Stimulated activated CD4-positive, alpha-beta T cell treated with anti-CD3 and anti-CD28 coated beads, Interleukin-1b, Interleukin-23, amount 100 ng/mL, for 48 hours (primary cell): ENCODE measurements around the gene GET4.
"Not testable (repeated sequence)": the region's sequence is repeated elsewhere in the genome, so short reads cannot be mapped to it uniquely, and the experiment has no call there.

Experiments used
- DNase-seq: peaks from one replicate; pipeline ENCODE4 v3.0.0-alpha.2; 2020

The GET4 gene

DNA sequence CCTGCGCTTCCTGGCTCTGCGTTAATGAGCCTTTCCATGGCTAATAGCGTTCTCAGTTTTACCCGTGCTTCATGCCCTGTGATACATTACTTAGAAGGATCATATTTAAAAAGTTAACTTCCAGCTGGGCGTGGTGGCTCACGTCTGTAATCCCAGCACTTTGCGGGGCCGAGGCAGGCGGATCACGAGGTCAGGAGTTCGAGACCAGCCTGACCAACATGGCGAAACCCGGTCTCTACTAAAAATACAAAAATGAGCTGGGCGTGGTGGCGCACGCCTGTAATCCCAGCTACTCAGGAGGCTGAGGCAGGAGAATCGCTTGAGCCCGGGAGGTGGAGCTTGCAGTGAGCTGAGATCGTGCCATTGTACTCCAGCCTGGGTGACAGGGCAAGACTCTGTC, 3.7 kb upstream of the GET4 start:
- DNase-seq = not testable (repeated sequence)

DNA sequence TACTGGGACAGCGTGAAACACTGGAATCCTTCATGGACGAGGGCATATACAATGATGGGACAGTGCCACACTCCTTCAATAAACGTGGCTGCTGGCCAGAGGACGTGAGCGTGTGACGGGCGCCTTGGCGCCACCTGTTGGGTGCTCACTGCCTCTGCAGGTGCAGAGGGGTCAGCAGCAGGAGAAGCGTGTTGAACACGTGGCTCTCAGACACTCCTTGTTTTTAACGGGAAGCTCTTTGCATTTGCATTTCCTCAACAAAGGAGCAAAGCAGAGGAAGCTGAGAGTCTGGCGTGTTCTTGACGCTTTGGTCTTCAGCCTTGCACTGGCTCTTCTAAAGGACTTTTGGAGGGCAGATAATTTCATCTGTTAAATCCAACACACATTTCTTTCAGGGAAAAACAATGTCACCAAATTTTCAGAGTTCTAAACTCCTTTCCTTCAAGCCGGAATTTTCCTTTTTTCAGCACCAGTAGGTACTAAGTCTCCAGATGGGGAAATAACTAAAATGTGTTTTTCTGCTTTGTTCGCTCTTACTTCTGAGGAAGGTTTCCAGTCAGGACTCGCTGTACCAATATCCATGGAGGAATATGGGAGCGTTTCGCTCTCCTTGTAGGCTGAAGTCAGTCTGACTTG, 2.9 kb upstream of the GET4 start:
- peak; percentile 78 for DNase-seq

DNA sequence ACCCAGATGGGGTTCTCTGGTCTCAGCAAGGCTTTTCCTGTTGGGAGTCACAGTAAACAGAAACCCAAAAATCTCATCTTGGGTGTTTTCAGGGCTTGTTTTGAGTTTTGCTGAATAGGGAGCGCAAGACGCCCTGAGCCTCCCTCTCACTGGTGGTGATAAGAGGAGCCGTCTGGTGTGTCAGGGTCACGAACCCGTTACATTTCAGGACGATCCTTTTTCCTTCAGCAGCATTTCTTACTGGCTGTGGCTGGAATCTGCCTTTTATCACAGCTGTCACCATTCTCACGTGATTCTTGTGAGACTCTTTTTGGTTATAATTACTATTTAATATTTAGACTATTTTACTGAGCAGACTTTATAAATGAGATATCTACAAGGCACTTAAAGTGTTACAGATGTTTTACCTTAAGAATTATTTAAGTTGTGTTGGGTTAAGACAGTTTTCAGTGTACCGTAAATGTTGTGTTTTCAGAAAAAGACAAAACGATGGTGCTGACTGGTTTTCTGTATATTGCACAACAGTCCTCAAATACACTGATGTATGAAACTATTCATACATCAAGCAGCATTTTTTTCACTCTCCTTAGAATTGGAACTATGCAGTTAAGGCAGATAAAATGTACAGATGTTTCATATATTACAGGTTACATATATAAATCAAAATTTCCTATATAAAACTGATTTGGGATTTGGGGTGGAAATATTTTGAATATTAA, 2.2 kb upstream of the GET4 start:
- no peak for DNase-seq

DNA sequence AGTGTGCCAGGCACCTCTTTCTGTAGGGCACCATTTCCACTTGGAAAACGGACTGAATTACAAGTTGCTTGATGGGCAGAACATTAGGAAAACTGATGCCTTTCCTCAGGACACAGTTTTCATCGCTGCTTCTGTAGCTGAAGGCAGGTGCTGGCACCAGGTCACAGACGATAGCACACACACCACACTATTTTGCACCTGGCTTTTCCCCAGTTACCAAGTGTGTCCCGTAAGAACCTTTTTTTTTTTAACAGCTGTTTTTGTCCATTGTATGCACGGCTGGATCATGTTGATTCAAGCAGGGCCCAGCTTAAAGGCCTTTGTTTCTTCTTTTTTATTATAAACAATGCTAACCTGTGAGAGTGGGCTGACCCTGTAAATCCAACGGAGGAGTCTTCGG, 1.3 kb upstream of the GET4 start:
- DNase-seq = no peak

DNA sequence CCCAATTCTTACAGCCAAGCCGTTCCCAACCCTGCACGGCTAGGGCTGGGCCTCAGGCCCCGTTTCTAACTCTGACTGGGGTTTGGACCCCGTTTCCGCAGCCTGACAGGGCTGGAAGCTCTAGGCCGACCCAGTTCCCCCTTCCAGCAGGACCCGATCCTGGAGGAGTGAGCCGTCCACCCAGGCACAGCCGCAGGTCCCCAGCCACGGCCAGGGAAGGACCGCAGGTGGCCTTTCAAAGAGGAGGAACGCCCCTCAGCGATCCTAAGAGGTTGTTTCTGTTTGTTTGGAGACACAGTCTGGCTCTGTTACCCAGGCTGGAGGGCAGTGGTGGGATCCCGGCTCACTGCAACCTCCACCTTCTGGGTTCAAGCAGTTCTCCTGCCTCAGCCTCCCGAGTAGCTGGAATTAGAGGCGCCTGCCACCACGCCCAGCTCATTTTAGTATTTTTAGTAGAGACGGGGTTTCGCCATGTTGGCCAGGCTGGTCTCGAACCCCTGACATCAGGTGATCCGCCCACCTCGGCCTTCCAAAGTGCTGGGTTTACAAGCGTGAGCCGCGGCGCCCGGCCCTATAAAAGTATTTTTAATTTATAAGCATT, 778 bp upstream of the GET4 start:
- DNase-seq = no peak

DNA sequence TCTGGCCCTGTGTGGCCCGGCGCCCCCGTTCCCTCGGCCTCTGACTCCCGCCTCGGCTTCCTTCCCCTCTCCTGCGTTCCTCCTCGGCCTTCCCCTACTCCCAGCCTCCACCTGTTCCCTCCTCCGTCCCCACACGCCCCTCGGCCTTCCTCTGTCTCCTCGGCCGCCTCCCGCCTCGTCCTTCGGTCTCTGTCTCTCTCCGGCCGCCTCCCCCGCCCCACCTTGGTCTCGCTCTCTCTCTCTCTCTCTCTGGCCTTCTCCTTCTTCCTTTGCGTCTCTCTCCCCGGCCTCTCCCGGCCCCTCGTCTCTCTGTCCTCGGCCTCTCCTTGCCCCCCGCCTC, 588 bp downstream of the GET4 start:
- no peak for DNase-seq

DNA sequence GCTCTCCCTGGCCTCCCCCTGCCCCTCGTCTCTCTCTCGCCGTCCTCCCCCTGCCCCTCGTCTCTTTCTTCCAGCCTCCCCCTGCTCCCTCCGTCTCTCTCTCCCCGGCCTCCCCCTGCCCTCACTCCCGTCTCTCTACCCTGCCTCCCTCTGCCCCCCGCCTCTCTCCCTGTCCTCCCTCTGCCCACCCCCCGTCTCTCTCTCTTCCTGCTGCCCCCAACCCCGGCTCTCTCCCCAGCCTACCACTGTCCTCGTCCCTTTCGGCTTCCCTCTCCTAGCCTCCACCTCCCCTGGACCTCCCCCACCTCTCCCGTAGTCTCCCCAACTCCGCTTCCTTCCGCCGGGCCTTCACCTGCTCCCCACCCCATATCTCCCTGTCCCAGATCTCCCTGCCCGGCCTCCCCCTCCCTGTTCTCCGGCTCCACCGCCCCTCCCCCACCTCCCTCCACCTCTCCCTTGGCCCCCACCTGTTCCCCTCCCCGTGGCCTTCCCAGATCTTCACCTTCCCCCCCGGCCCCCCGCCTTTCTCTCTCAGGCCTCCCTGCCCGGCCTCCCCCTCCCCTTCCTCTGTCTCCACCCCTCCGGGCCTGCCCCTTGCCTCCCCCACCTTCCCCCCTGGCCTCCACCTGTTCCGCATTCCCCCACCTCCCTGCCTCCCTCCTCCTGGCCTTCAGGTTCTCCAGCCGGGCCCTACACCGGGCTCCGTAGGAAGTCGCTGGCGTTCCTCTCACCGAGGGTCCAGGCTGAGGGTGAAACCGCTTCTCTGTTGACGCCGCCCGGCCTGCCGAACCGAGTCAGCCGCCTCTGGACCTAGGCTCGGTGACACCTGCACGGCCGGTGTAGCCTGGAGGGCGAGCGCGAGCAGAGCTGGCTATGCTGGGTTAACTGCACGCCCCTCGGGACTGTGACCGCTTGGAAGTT, 1.2 kb downstream of the GET4 start:
- DNase-seq = no peak

DNA sequence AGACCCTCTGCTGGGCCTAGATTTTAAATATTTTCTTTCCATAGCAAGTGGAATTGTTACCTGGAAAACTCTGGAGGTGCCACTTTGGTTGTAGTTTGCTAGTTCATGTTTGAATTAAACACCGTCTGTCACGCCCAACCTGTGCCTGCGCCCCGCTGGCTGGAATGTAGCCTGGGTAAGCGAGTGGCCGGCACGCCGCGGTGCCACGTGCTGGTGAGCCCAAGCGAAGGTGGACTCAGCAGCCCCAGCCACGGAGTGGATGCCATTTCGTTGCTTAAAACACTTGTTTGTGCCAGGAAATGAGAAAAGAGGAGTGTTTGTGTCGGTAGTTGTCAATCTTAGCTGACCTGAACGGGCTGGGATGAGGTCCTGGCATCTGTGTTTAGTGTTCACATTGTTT, 2.7 kb downstream of the GET4 start:
- no peak for DNase-seq

DNA sequence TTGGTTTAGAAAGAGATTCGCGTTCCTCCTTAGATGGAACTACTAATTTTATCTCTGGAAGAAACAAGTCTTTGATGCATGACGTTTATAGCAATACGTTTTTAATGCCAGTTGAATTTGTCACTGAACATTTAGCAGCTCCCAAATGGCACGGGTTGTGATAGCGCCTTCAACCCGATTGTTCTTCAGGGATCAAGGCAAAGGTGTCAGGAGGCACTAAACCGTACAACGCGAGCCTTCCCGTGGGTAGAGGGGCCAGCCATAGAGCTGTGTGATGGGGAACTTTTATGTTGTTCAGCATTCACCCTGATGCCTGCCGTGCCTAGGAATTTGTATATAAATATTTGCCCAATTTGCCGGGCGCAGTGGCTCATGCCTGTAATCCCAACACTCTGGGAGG, 3.4 kb downstream of the GET4 start:
- no peak for DNase-seq

DNA sequence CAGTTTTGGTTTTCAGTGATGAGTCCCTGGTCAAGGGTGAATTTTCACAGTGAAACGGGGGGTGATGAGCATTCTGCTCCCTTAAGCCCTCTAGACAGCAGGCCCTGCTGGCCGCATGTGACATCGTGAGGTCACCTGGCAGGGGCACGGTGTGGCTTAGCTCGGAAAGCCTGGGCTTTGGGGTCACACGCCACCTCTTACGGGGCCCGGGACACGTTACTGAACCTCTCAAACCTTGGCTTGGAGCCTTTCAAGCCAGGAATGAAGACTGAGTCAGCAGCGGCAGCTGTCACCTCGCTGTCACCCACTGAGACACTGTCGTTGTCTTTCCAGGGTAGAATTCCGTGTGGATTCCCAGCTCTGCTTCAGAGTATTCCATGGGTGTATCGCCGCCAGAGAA, 4.1 kb downstream of the GET4 start:
- DNase-seq = no peak

DNA sequence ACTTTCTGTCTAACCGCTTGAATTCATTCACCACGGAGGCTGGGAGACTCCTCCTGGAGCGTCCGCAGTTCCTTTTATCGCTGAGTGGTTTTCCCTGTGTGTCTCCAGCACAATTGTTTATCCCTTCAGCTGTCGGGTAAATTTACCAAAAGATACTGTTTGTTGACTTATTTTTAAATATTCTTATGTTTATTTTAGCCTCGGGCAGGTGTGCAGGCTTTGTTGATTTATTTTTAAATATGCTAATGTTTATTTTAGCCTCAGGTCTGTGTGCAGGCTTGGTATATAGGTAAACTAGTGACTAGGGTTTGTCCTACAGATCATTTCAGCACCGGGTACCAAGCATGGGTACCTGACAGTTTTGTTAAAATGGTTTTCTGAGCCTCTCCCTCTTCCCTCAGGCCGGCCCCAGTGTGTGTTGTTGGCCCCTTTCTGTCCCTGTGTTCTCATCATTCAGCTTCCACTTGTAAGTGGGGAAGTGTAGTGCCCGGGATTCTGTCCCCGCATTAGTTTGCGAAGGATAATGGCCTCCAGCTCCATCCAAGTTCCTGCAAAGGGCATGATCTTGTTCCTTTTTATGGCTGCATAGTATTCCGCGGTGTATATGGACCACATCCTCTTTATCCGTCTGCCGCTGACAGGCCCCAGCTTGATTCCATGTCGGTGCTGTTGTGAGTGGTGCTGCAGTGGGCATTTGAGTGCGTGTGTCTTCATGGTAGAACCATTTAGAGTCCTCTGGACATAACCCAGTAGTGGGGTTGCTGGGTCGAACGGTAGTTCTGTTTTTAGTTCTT, 5.3 kb downstream of the GET4 start:
- no peak for DNase-seq

DNA sequence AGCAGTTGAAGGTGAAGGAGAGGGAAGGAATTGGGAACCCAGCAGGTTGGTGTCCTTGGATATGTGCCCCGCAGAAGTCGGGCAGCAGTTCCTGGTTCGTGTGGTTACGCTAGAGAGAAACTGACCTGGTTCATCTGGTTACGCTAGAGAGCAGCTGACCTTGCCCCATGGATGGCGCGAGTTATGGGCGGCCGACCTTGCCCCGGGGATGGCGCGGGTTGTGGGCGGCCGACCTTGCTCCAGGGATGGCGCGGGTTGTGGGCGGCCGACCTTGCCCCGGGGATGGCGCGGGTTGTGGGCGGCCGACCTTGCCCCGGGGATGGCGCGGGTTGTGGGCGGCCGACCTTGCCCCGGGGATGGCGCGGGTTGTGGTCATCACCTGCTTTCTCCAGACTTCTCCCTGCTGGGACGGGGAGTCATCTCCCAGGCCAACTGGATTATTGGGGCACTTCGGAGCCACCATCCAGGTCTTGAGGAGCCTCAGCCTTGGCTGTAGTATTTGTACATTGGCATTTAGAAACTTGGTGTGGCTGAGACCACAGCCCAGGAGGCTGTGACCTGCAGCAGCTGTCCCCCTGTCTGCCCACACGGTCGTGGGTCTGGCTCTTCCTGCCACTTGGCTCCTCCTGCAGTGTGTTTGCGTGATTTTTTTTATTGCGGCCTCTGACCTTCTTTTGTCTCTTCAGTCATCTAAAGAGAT, 6.1 kb downstream of the GET4 start:
- DNase-seq = no peak

DNA sequence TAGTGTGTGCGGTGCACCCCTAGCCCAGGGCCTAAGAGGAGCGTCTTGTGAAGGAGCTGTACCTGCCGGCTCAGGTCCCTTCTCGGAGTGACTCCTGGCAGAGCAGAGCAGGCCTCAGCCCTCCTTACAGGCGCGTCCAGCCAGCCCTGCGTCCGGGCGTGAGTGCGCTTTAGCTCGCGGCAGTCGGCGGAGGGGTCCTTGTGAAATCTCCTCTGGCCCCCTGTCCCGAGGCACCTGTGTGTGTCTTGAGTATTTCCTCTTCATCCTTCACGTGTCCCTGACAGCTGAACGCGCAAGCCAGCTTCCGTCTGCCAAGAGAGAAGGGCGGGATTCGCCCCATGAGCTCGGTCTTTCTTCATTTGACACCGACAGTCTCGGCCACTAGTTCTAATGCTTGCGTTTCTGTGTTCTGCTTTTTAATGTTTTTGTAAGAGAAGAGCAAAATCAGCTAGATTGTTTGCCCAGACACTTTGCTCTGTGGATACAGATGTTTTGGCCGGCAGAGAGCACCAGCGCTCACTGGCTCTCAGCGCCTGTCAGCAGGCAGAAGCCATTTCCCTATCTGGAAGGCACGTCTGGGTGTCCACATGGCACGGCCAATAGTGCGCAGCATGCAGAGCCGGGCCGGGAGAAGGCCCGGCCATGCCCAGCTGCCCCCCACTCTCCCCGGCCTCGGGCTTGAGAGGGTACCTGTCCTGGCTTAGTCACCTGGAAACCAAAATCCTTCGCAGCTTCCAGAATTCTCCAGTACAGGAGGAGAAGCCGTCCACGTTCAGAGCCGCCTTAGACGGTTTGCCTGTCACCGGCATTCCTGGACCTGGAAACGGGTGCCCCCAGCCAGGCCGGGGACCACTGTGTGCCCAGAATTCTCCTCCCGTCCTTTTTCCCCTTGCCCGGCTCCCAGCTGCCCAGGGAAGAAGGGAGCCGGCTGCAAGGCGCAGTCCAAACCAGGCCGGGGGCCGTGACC, 7.0 kb downstream of the GET4 start:
- no peak for DNase-seq

DNA sequence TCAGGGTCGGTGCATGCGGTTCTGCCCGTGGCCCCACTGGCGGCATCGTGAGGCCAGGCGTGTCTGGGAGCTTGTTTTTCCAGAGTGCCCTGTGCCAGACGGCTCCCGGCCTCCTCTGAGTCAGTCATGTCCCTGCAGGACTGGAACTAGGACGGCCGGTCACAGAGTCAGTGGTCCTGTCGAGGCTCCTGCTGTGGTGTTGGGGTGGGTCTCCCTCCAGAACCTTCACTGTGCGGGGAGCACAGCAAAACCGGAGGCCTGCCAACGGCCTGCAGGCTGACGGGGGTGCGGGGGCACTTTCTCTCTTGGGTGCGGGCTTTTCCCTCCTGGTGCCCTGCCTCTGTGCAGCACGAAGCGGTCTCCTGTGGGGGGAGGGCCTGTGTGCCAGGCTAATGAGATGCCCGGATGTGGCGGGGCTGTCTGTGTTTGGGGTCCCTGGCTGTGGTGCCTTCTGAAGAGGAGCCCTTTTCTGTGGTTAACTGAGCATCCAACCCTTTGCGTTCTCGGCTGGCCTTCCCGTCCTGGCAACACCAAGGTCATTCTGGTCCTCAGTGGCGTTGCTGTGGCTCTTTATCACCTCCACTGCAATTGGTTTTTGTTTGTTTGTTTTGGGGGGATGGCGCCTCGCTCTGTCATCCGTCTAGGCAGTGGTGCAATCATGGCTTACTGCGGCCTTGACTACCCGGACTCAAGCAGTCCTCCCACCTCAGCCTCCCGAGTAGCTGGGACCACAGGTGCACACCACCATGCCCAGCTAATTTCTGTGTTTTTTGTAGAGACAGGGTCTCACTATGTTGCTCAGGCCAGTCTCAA, 8.0 kb downstream of the GET4 start:
- DNase-seq = no peak

DNA sequence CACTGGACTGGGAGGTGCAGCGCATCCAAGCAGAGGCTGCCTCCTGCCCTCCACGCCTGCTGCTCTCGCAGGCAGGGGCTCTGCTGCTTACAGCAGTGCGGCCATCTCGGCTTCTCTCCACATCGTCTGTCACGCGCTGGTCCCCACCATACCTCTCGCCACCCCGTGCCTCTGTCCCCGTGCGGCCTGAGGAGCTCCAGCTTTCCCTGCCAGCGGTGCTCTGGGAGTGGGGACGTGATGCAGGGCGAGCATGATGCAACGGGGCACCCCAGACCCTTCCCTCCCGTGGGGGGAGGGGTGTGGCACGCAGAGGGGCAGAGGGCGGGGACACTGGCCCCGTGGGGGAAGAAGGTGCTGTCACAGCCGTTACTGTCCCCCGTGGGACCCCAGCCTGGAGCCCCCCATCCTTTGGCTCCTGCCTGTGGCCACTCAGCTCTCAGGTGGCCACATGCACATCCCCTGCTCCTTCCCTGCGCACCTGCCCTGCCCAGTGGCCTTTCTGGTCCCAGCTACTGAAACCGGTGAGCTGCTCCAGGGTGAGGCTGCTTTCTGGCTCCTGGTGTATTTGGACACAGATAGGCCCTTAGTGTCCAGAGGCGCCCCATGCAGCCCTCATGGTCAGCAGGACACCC, 9.0 kb downstream of the GET4 start:
- DNase-seq = no peak

DNA sequence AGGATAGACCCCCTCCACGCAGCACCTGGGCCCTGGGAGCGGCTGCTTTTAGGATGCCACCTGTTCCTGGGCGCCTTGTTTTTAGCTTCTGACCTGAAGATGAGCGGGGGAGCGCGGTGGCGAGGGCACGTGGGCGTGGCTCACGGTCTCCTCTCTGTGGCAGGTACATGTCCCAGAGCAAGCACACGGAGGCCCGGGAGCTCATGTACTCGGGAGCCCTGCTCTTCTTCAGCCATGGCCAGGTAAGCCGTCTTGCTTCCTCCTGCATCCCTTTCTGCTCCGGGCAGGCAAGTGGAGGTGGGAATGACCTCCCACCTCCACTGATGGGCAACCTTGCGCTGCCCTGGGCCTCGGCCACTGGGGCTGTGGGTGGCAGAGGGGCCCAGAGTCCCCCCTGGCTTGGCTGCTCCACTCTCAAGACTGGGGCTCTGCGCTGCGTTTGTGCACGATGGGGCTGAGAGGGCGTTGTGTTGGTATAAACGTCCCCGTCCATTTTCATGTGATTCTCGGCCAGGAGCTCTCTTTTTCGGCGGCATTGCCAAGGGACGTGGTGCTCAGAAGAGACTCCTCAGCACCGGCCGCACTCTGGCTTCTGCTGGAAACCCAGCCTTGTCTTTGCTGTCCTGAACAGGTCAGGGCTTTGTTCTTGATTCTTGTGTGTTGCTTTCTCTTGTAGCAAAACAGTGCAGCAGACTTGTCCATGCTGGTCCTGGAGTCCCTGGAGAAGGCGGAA, 9.7 kb downstream of the GET4 start:
- DNase-seq = no peak

DNA sequence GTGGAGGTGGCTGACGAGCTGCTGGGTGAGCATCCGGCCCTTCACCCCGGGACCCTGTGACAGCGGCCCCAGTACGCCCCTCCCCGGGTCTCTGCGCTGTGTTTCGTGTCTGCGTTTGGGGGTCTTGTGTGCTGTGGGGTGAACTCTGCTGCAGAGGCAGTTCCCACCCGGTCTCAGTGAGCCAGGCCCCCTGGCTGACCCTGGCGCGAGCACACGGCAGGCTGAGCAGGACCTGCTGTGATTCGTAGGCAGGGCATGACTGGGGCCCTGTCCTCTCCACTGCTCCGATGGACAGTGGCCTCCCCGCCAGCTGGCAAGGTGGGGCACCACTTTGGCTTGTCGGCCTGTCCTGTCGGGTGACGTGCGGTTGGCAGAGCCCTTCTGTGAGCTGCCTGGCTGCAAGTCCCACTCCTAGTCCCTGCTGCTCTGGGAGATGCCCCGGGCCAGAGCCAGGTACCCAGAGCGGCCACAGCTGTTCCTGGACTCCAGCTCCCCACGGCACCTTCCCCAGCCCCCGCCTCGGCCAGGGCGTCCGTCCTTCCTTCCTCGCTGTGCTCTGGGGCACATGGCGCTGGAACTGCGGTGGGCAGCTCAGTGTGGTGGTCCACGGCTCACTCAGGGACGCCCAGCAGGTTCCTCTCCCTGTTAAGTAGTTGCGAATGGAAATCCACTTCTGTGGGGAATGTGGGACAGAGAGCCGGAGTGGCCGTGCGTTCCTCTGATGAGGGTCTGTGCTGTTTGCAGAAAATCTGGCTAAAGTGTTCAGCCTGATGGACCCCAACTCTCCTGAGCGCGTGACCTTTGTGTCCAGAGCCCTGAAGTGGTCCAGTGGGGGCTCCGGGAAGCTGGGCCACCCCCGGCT, 10.5 kb downstream of the GET4 start:
- no peak for DNase-seq

DNA sequence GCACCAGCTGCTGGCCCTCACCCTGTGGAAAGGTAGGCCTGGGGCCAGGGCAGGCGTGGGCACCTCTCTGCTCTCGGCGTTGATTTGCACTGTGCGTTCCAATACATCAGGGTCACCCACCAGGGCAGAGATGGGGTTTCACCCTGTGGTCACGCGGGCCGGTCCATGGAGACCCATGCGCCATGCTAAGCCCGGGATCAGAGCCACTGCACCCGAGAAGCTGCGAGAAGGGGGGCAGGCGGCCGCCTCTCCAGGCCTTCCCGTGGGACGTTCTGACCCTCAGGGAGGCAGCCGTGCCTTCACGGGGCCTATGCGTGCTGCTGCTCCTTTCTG, 11.1 kb downstream of the GET4 start:
- DNase-seq = no peak
